ENCODE measurements around the gene CYB561D2. TPM values are rescaled to one million over a fixed set of nuclear protein-coding genes. Genes with fewer than 3 reads are reported as not detected.
A peak's percentile ranks its signal among the peaks of the same experiment; 100 is the strongest.

The CYB561D2 gene
- total and polyA plus RNA-seq, 2 of the 13 experiments (the other 11 are each of a cell fraction or from before 2014, with no cell fraction given): 11.1 to 17.2 TPM

DNA sequence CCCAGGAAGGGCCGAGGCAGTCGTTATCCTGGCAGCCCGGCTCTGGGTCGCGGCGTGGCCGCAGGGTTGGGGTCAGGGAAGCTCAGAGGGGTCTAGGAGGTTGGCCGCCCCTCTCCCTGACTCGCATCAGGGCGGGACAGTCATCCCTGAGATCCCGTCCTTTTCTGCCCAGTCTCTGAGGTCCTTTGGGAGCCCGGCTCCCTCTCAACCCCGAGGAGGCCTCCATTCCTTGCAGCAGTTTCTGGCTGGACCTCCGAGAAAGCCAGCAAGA is 28.6 kb upstream of the CYB561D2 start (continued):
- TF ChIP-seq ZNF839 (CRISPR knock-in tag; IDR thresholded peaks at IDR 0.05; ENCODE audit: borderline replicate concordance) (0 out of 2 replicates have a peak, but pooled peaks have one; percentile 14), SMARCE1 (IDR thresholded peaks at IDR 0.05; ENCODE audit: borderline replicate concordance) (no peak), ZC3H13 (CRISPR knock-in tag; IDR thresholded peaks at IDR 0.05) (no peak), RBFOX2 (IDR thresholded peaks at IDR 0.05; ENCODE audit: low read depth, low read length) (peak; percentile 83), ESRRA (CRISPR knock-in tag; IDR thresholded peaks at IDR 0.05; ENCODE audit: low read depth) (peak; percentile 22; the same call in 1 of the 2 replicates), ZNF772 (CRISPR knock-in tag; IDR thresholded peaks at IDR 0.05) (0 out of 2 replicates have a peak, but pooled peaks have one; percentile 31), PHF8 (CRISPR knock-in tag; IDR thresholded peaks at IDR 0.05) (peak; percentile 20; the same call in 1 of the 2 replicates), MAZ (IDR thresholded peaks at IDR 0.05; ENCODE audit: borderline replicate concordance, low read depth, low read length) (no peak), MAZ (CRISPR knock-in tag; IDR thresholded peaks at IDR 0.05; ENCODE audit: low read depth) (peak; percentile 48), TAF1 (CRISPR knock-in tag; IDR thresholded peaks at IDR 0.05) (peak; percentile 51), HOXA3 (CRISPR knock-in tag; IDR thresholded peaks at IDR 0.05) (peak; percentile 8; the same call in 1 of the 2 replicates), ZNF747 (CRISPR knock-in tag; IDR thresholded peaks at IDR 0.05; ENCODE audit: borderline replicate concordance) (0 out of 2 replicates have a peak, but pooled peaks have one; percentile 42), ZNF441 (CRISPR knock-in tag; IDR thresholded peaks at IDR 0.05; ENCODE audit: borderline replicate concordance) (no peak), ZNF891 (CRISPR knock-in tag; IDR thresholded peaks at IDR 0.05) (0 out of 2 replicates have a peak, but pooled peaks have one; percentile 6), ZMYM3 (CRISPR knock-in tag; IDR thresholded peaks at IDR 0.05) (0 out of 2 replicates have a peak, but pooled peaks have one; percentile 9), SIX1 (CRISPR knock-in tag; IDR thresholded peaks at IDR 0.05; ENCODE audit: borderline replicate concordance) (0 out of 2 replicates have a peak, but pooled peaks have one; percentile 8), ZFX (CRISPR knock-in tag; IDR thresholded peaks at IDR 0.05; ENCODE audit: low read depth) (no peak; the same call in 1 of the 2 replicates), CENPX (CRISPR knock-in tag; IDR thresholded peaks at IDR 0.05) (no peak), MED13 (CRISPR knock-in tag; IDR thresholded peaks at IDR 0.05) (peak; percentile 33; the same call in 1 of the 2 replicates), ZNF784 (CRISPR knock-in tag; IDR thresholded peaks at IDR 0.05; ENCODE audit: borderline replicate concordance) (no peak), ZNF749 (CRISPR knock-in tag; IDR thresholded peaks at IDR 0.05; ENCODE audit: borderline replicate concordance) (0 out of 2 replicates have a peak, but pooled peaks have one; percentile 1), ZNF333 (CRISPR knock-in tag; IDR thresholded peaks at IDR 0.05; ENCODE audit: borderline replicate concordance) (peak; percentile 51; the same call in 1 of the 2 replicates), POLR2AphosphoS2 (IDR thresholded peaks at IDR 0.05; ENCODE audit: low read depth, low read length) (no peak), MED8 (CRISPR knock-in tag; IDR thresholded peaks at IDR 0.05; ENCODE audit: insufficient replicate concordance) (peak; percentile 45), POLR2G (IDR thresholded peaks at IDR 0.05; ENCODE audit: low read depth, low read length) (peak; percentile 79), TARDBP (CRISPR knock-in tag; IDR thresholded peaks at IDR 0.05) (peak; percentile 49; the same call in 1 of the 2 replicates)
- TF ChIP-seq, protein P1, sequence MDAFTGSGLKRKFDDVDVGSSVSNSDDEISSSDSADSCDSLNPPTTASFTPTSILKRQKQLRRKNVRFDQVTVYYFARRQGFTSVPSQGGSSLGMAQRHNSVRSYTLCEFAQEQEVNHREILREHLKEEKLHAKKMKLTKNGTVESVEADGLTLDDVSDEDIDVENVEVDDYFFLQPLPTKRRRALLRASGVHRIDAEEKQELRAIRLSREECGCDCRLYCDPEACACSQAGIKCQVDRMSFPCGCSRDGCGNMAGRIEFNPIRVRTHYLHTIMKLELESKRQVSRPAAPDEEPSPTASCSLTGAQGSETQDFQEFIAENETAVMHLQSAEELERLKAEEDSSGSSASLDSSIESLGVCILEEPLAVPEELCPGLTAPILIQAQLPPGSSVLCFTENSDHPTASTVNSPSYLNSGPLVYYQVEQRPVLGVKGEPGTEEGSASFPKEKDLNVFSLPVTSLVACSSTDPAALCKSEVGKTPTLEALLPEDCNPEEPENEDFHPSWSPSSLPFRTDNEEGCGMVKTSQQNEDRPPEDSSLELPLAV (CRISPR knock-in tag; conservative IDR thresholded peaks at IDR 0.05; ENCODE audit: low read depth): no peak
- TF ChIP-seq, protein P2, sequence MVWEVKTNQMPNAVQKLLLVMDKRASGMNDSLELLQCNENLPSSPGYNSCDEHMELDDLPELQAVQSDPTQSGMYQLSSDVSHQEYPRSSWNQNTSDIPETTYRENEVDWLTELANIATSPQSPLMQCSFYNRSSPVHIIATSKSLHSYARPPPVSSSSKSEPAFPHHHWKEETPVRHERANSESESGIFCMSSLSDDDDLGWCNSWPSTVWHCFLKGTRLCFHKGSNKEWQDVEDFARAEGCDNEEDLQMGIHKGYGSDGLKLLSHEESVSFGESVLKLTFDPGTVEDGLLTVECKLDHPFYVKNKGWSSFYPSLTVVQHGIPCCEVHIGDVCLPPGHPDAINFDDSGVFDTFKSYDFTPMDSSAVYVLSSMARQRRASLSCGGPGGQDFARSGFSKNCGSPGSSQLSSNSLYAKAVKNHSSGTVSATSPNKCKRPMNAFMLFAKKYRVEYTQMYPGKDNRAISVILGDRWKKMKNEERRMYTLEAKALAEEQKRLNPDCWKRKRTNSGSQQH (CRISPR knock-in tag; IDR thresholded peaks at IDR 0.05; ENCODE audit: low read depth): 0 out of 2 replicates have a peak, but pooled peaks have one; percentile 0
